HG02970 (cell line): ENCODE measurements around the gene MAST3.
"Not testable (repeated sequence)": the region's sequence is repeated elsewhere in the genome, so short reads cannot be mapped to it uniquely, and the experiment has no call there.

Source experiments
- ATAC-seq: cut with Tn5 transposase; IDR thresholded peaks from one replicate; pipeline ENCODE4 v1.9.1; 2021; ENCODE audit warnings: mild to moderate bottlenecking, moderate library complexity, moderate number of reproducible peaks; ENCODE audit not compliant: unreplicated experiment, low FRiP score

MAST3 gene

DNA sequence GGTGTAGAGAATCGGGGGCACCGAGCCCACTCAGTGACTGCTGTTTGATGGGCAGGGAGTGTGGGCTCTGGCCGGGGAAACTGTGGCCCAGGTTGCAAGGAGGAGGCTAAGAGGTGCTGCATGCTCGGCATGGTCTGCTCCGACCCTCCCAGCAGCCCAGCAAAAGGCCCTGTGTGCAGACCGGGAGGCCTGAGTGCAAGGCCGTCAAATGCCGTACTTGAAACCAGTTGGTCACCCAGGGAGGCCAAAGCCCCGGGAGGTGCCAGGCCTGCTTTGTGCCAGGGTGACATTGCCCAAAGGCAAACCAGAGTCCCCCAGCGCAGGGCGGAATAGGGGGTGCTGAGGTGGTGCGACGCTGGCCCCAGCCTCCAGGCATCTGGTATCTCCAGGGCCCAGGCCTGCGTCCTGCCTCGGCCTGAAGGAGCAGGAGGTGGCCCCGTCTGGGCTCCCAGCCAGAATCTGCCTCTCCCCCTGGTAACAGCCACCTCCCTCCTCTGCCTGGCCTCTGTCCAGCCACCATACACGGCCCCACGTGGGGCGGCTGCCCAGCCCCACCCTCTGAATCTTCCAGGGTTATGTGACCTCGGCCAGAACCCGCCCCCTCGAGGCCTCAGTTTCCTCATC, 59.4 kb downstream of the MAST3 start:
- no peak for ATAC-seq

DNA sequence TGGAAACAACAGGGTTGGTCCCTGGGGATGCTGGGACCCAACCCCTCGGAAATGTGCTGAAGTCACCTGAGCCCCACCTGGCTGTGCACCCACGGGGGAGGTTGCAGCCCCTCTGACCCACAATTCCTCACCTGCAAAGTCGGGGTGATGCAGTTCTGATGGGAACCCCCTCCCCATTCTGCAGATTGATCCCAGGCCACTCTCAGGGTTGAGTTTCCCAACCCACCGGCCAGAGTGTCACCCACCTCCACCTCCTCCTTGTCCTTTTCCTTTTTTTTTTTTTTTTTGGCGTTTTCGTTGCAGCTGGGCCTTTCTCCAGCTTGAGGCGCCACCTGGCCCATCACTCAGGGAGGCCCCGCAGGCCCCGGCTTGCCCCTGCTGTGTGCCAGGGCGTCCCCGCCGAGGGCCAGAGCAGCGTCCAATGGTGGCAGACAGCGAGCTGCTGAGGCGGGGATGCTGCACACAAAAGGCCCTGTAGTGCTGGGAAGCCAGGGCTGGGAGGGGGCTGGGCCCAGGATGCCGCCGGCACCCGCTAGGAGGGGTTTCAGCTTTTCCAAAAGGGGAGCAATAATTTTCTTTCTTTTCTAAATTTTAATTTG, 60.0 kb downstream of the MAST3 start:
- ATAC-seq, result no peak

DNA sequence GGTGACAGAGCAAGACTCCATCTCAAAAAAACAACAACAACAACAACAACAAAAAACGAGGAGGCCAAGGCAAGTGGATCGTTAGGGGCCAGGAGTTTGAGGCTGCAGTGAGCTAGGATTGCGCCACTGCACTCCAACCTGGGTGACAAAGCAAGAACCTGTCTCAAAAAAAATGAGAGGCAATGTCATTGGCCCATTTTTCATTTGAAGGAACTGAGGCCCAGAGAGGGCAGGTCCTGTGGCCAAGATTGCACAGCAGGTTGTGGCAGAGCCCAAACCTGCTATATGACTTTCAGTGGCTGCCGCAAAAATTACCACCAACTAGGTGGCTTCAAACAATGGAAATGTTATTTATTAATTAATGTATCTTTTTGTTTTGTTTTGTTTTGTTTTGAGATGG, 60.9 kb downstream of the MAST3 start:
- ATAC-seq, result no peak

DNA sequence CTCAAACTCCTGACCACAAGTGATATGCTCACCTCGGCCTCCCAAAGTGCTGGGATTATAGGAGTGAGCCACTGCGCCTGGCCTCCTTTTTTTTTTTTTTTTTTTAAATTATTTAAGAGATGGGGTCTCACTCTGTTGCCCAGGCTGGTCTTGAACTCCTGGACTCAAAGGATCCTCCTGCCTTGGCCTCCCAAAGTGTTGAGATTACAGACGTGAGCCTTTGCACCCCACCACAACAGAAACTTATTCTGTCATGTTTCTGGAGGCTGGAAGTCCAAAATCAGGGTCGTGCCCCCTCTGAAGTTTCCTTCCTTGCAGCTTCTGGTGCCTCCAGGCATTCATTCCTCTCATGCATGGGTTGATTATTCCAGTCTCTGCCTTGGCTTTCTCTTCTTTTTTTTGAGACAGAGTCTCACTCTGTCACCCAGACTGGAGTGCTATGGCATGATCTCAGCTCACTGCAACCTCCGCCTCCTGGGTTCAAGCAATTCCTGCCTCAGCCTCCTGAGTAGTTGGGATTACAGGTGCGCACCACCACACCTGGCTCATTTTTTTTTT, 61.6 kb downstream of the MAST3 start:
- ATAC-seq, result not testable (repeated sequence)

DNA sequence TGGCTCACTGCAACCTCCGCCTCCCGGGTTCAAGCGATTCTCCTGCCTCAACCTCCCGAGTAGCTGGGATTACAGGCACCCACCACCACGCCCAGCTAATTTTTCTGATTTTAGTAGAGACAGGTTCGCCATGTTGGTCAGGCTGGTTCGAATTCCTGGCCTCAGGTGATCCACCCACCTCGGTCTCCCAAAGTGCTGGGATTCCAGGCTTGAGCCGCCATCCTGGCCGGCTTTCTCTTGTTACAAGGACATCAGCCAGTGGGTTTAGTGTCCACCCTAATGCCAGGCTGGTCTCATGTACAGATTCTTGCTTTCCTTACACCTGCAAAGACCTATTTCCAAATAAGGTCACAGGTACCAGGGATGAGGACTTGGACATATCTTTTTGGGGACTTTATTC, 62.2 kb downstream of the MAST3 start:
- ATAC-seq, result no peak

DNA sequence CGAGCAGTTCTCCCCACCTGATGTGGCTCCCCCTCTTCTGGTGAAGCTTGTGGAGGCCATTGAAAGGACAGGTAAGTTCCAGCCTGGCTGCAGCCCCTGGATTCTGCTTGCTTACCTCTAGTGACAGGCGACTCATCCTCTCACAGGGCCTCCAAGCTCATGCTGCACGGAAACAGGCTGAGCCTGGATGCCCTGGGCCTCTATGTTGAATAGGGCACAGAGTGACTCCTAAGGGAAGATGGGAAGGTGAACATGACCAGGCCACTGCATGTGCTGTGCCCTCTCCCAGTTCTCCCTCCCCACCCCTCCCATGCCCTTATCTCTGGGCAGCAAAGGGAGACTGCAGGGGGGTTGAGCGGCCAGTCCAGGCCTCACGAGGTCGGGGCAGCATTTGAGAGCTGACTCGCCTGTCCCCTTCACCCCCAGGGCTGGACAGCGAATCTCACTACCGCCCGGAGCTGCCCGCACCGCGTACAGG, 63.0 kb downstream of the MAST3 start:
- no peak for ATAC-seq

DNA sequence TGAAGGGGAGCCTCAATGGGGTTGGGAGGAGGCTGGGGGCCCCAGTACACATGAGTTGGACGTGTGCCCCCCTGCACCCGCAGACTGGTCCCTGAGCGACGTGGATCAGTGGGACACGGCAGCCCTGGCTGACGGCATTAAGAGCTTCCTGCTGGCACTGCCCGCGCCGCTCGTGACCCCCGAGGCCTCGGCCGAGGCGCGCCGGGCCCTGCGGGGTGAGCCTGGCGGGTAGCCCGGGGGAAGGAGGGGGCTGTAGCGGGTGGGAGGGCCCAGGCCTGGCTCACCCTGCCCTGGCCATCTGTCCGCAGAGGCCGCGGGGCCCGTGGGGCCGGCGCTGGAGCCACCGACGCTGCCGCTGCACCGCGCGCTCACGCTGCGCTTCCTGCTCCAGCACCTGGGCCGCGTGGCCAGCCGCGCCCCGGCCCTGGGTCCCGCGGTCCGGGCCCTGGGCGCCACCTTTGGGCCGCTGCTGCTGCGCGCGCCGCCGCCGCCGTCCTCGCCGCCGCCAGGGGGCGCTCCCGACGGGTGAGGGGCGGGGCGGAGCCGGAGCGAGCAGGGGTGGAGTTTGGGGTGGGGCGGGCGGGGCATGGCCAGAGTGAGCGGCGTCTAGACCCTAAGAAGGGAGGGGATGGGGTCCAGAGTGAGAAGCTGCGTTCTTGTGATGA, 63.5 kb downstream of the MAST3 start:
- ATAC-seq, result peak; percentile 63

DNA sequence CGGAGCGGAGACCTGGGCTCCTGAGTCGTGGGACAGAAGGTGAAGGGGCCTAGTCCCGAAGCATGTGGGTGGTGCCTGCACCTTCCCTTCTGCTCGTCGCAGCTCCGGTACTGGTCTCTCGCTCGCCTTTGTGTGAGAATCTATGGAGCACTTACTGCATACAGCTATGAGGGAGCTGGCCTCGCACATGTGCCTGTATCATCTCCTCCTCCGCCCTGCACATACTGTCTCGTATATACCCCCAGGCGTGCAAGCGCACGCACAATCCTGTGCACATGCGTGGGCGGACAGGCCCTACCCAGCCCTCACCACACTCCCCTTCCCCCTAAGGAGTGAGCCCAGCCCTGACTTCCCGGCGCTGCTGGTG, 64.0 kb downstream of the MAST3 start:
- ATAC-seq, result no peak

DNA sequence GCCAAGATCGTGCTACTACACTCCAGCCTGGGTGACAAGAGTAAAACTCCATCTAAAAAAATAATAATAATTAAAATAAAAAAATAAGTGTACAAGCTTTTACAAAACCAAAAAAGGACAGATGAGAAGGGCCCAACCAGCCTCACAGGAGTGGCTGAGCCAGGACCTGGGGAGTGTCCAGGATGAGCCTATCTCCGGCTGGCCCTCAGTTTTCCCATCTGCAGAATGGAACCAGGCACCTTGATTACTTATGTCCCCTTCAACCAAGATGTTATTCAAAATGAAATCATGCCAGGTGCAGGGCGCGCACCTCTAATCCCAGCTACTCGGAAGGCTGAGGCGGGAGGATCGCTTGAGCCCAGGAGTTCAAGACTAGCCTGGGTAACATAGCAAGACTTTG, 66.5 kb downstream of the MAST3 start:
- ATAC-seq, result no peak

DNA sequence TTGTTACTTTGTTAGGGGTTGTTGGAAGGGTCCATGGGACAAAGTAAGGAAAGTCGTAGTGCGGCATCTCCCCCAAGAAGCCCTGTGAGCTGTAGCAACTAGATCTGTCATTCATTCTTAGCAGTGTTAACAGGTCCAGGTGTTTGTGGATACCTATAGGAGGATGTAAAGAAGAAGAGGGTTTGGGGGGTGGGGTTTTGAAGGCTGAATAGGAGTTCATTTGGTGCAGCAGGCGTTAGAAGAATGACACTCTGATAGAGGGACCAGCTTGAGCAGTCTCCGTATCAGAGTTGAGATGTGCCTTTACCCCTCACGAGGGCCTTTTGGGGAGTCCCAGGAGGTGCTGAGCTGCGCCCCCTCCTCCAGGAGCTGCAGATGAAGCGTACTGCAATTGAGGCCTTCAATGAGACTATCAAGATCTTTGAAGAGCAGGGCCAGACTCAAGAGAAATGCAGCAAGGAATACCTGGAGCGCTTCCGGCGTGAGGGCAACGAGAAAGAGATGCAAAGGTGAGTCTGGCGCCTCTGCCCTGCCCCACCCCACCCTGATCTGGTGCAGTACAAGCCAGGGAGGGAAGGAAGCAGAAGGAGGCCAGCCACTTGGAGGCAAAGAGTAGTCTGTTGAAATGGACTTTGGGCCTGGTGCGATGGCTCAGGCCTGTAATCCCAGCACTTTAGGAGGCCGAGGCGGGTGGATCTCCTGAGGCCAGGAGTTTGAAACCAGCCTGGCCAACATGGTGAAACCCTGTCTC, 68.4 kb downstream of the MAST3 start:
- ATAC-seq, result no peak

DNA sequence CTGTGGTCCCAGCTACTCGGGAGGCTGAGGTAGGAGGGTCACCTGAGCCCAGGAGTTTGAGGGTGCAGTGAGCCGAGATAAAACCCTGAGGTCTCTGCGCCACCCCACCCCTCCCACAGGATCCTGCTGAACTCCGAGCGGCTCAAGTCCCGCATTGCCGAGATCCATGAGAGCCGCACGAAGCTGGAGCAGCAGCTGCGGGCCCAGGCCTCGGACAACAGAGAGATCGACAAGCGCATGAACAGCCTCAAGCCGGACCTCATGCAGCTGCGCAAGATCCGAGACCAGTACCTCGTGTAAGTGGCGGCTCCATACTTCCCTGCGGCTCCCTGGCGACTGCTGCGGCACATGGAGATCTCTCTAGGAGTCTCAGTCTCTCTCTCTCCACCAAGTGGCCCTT, 69.4 kb downstream of the MAST3 start:
- ATAC-seq, result no peak

DNA sequence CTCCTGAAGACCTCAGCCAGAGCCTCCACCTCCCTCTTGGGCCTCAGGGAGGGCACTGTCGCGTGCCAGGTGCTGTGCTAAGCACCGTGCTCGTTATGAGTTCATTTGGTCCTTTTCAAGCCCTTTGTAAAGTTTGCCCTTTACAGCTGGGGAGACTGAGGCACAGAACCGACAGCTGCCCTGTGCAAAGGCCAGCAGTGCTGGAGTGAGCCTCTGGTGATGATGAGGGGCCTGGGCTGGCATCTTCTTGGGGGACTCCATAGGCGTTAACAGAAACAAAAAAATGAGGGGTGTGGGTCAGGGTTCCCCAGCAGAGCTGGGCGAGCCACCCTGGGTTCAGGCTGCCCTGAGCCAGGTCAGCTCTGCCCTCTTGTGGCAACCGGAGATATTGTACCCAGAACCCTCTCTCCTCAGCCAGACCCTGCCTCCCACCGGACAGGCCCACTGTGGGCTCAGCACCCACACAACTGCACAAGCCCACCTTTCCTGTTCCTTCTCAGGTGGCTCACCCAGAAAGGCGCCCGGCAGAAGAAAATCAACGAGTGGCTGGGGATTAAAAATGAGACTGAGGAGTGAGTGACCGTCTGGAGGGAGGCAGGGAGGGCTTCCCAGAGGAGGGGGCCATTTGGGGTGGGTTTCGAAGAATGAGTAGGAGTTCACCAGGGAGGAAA, 70.5 kb downstream of the MAST3 start:
- no peak for ATAC-seq

DNA sequence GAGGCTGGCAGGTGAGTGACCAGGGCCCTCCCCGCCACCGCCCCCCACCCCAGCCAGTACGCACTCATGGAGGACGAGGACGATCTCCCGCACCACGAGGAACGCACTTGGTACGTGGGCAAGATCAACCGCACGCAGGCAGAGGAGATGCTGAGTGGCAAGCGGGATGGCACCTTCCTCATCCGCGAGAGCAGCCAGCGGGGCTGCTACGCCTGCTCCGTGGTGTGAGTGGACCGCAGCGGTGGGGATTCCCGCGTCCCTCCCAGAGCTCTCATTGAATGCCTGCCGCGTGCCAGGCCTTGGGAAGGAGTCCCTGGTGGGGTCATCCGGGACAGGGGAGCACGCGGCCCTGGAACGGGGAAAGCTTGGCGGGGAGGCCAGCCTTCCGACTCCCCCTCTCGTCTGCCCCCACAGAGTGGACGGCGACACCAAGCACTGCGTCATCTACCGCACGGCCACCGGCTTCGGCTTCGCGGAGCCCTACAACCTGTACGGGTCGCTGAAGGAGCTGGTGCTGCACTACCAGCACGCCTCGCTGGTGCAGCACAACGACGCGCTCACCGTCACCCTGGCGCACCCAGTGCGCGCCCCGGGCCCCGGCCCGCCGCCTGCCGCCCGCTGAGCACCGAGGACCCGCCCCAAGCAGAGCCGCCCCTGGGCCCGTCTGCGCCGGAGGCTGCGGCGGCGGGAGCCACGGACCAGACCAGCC, 71.2 kb downstream of the MAST3 start:
- no peak for ATAC-seq

DNA sequence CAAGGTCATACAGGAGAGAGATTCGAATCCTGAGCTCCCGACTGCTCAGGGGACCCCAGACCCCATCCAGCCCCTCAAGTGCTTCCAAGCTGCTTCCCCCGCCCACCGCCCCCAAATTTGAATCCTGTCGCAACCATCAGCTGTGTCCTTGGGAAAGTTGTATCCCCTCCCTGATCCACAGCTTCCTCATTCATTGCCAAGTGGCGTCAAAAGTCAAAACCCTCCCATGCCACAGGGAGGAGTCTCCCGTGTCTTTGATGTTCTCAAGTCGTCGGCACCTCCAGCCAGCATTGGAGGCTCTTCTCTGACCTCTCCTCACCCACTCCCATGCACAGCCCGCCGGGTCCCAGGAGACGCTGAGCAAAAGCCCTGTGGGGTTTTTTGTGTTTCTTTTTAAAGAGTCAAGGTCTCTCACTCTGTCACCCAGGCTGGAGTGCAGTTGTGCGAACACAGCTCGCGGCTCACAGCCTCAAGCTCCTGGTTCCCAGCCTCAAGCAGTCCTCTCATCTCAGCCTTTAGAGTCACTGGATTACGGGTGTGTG, 73.2 kb downstream of the MAST3 start:
- ATAC-seq, result no peak

DNA sequence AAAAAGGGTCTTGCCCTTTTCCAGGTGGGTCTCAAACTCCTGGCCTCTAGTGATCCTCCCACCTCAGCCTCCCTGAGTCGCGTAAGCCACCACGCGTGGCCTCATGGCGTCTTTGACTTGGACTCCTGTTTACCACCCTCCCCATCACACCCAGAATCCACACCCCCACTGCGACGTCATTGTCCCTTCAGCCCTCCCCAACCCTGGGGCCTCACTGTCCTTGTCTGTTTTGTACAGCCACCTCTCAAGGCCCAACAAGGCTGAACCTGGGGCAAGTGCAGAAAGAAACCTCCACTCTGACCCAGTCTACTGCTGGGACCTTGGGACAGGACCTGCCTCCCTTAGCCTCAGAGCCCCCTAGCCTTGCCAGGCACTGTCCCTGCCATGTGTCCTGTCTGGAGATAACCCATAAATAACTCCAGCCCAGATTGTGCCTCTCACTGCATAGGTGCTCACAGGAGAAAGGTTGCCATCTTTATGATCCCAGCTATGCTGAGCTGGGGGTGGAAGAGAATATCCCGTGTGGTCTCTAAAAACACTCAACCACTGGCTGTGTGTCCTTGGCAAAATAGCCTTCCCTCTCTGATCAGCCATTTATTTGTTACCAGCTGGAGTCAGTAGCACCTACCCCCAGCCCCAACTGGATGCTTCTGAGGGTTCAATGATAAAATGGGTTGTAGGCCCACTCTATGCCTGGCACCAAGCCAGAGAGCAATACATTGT, 74.2 kb downstream of the MAST3 start:
- no peak for ATAC-seq

DNA sequence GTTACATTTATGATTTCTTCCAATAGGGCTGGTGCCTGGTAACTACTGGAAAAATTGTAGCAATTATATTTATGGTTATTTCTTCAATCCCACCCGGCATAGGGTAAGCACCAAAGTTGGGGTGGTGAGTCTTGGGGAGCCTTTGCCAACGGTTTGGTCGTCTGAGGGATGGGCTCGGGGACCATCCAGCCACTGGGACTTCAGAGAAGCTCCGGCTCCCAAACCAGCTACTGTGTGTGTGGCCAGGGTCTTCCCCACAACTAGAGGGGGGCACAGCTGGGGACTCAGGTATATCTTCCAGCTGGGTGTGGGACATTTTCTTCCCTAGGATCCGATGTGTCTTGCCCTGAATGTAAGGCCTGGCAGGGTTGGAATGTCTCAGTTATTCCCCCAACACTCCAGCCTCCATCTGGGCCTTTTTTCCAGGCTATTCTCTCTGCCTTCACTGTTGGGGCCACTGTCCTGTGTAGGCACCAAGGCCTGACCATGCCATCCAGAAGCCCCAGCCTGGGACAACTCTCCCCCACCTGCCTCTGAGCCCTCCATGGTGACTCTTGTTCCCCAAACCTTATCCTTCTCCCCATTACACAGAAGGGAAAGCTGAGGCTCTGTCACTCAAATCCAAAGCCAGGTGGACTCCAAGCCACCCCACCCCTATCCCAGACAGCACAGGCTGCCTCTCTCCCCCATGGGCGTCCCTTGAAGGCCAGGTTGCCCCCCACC, 74.9 kb downstream of the MAST3 start:
- ATAC-seq, result no peak

DNA sequence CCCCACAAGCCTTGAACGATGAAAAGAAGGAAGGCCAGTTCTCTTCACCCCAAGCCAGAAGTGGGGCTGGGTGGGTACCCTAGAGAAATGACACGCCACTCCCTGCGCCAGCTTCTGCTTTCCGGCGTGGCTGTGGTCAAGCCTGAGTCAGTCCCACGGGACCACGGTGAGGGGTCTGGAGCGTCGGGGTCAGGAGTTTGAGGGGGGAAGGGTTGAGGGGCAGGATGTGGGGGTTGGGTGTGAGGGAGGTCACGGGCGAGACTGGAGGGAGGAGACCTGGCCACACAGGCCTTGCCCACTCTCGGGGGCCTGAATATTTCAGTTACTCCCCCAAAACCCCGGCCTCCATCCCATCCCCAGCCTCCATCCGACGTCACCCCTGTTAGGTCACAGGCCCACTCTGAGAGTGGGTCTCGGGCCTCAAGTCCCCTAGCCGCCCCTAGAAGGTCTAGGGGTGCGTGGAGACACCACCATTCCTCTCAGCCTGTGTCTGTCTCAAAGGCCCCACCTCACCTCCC, 75.5 kb downstream of the MAST3 start:
- ATAC-seq, result peak; percentile 9
